T follicular helper cell (primary cell): ENCODE data around the gene CFDP1.
A peak's percentile ranks its signal among the peaks of the same experiment; 100 is the strongest.

Source experiments
- DNase-seq: peaks from one replicate; pipeline ENCODE4 v3.0.0-alpha.2; 2020; ENCODE audit warnings: low read depth

The CFDP1 gene

GRCh38 chr16:75406943-75407342 is 26.4 kb downstream of the CFDP1 start:
- DNase-seq = no peak

GRCh38 chr16:75402821-75403475 is 30.4 kb downstream of the CFDP1 start:
- DNase-seq = no peak

- DNase-seq = no peak
These were observed 31.0 kb downstream of the CFDP1 start for GRCh38 chr16:75402159-75402820.

GRCh38 chr16:75401691-75402090 is 31.6 kb downstream of the CFDP1 start:
- no peak for DNase-seq

- DNase-seq = no peak
These were observed 35.0 kb downstream of the CFDP1 start for GRCh38 chr16:75398333-75398732.

- DNase-seq = no peak
These were observed 38.4 kb downstream of the CFDP1 start for GRCh38 chr16:75394941-75395340.

- DNase-seq = no peak
These were observed 40.4 kb downstream of the CFDP1 start for GRCh38 chr16:75392906-75393305.

- no peak for DNase-seq
These were observed 42.2 kb downstream of the CFDP1 start for GRCh38 chr16:75390926-75391653.

GRCh38 chr16:75389096-75389690 is 44.1 kb downstream of the CFDP1 start:
- DNase-seq = no peak

- no peak for DNase-seq
These were observed 45.4 kb downstream of the CFDP1 start for GRCh38 chr16:75387951-75388350.

GRCh38 chr16:75385507-75386152 is 47.7 kb downstream of the CFDP1 start:
- no peak for DNase-seq

- DNase-seq = no peak
These were observed 50.2 kb downstream of the CFDP1 start for GRCh38 chr16:75383141-75383540.

- DNase-seq = no peak
These were observed 50.7 kb downstream of the CFDP1 start for GRCh38 chr16:75382611-75383010.

GRCh38 chr16:75380870-75381269 is 52.4 kb downstream of the CFDP1 start:
- DNase-seq = no peak

- DNase-seq = peak; percentile 22
These were observed 53.1 kb downstream of the CFDP1 start for GRCh38 chr16:75379911-75380847.

GRCh38 chr16:75379339-75379738 is 54.0 kb downstream of the CFDP1 start:
- no peak for DNase-seq

- no peak for DNase-seq
These were observed 54.7 kb downstream of the CFDP1 start for GRCh38 chr16:75378616-75379015.

GRCh38 chr16:75377729-75378386 is 55.4 kb downstream of the CFDP1 start:
- no peak for DNase-seq

- DNase-seq = no peak
These were observed 56.7 kb downstream of the CFDP1 start for GRCh38 chr16:75376475-75377161.

- no peak for DNase-seq
These were observed 58.9 kb downstream of the CFDP1 start for GRCh38 chr16:75374388-75374787.
